GM19099 (cell line): ENCODE data around the gene FAM234A.
A peak's percentile ranks its signal among the peaks of the same experiment; 100 is the strongest.

ENCODE experiments used
- POLR2A ChIP-seq: IDR thresholded peaks from 3 replicates; pipeline ENCODE4 v1.6.1; 2011; ENCODE audit warnings: low read depth; ENCODE audit not compliant: insufficient read length; ENCODE audit errors: extremely low read depth

Gene FAM234A

GRCh38 chr16:234468-235305 is at the start of gene FAM234A:
Gene FAM234A, plus strand, starts transcription at chr16:234821. Its CDS starts 19,593 bp downstream, at chr16:254414.
- TF ChIP-seq POLR2A = peak; percentile 96

GRCh38 chr16:185213-185612 is 49.4 kb upstream of the FAM234A start:
- no peak for TF ChIP-seq POLR2A

- TF ChIP-seq POLR2A = no peak
These were observed 48.9 kb upstream of the FAM234A start for GRCh38 chr16:185691-186090.

DNA sequence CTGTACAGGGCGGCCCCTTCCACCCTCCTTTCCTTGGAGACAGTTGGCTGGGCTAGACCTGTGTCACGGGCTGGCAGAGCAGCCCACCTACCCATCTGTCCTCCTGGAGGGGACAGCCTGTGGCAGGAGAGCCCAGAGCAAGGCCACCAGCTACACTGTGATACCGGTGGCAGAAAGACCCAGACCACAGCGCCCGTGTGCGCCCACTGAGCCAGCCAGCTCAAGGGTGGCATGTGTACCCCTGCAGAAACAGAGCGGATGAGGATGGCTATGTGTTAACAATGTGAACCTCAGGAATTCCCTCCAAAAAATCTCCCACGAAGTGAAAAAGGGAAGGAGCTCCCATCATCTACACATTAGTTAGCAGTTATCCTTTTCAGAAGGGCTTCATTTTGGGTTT is 47.3 kb upstream of the FAM234A start:
- no peak for TF ChIP-seq POLR2A

DNA sequence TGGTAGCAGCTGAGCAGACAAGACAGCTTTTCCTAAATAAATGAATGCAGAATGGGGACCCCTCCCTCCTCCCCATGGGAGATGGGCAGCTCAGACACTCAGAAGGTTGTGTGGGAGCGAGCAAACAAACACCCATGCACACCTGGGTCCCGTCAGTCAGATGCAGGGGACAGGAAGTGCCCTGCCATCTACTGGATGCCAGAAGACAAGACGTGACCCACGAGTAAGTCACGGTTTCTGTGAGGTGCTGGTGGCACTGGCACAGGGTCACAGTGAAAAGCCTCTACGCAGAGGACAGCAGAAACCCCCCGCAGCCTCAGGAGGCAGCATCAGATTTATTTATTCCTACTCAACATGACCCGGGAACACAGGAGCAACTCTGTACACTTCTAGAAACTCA is 45.9 kb upstream of the FAM234A start:
- TF ChIP-seq POLR2A = no peak

DNA sequence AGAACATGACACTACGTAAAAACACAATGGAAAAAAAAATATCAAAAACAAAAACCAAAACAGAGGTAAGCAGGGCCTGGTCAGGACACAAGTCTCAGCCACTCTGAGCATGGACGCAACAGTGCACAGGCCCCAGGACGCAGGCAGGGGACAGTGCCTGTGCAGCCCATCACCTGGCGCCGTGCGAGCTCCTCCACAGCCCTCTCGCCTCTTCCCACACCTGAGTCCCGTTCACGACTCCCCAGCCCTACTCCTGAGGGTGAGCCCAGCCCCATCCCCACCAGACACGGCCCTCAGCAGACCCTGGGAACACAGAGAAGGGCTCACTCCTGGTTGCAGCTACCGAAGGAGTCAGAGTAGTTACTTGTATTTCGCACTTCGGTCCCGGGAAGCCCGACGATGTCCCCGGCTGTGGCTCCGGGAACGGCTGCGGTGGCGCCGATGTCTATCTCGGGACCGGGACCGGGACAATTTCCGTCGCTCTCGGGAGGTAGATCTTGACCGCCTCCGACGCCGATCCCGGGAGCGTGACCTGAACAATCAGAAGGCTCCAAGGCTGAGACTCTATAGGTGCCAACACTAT is 44.9 kb upstream of the FAM234A start:
- TF ChIP-seq POLR2A = no peak

DNA sequence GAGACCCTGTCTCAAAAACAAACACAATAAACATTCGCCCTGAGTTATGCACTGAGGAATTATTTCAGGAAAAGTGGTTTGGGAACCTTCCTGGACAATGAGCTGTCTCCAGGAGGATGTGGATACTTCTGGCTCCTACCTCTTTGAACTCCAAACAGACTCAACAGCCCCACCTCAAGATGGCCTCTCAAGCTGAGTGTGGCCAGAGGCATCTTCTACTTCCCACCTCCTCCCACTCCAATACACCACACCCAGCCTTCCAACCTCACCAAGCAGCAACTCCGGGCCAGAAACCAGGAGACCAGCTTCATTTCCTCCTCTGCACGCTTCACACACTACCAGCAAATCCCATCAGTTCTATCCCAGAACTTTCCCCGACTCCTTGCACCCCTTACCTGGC is 42.8 kb upstream of the FAM234A start:
- no peak for TF ChIP-seq POLR2A

GRCh38 chr16:192686-193085 is 41.9 kb upstream of the FAM234A start:
- no peak for TF ChIP-seq POLR2A

GRCh38 chr16:193441-193840 is 41.2 kb upstream of the FAM234A start:
- no peak for TF ChIP-seq POLR2A

- TF ChIP-seq POLR2A = no peak
These were observed 40.1 kb upstream of the FAM234A start for GRCh38 chr16:194516-194915.

GRCh38 chr16:200388-200787 is 34.2 kb upstream of the FAM234A start:
- no peak for TF ChIP-seq POLR2A

- no peak for TF ChIP-seq POLR2A
These were observed 31.4 kb upstream of the FAM234A start for GRCh38 chr16:203246-203645.

GRCh38 chr16:212999-213398 is 21.6 kb upstream of the FAM234A start:
- no peak for TF ChIP-seq POLR2A

GRCh38 chr16:220021-220420 is 14.6 kb upstream of the FAM234A start:
- no peak for TF ChIP-seq POLR2A

- no peak for TF ChIP-seq POLR2A
These were observed 6.3 kb upstream of the FAM234A start for GRCh38 chr16:228151-228851.
